ENCODE data around the gene SMIM45.

DNA sequence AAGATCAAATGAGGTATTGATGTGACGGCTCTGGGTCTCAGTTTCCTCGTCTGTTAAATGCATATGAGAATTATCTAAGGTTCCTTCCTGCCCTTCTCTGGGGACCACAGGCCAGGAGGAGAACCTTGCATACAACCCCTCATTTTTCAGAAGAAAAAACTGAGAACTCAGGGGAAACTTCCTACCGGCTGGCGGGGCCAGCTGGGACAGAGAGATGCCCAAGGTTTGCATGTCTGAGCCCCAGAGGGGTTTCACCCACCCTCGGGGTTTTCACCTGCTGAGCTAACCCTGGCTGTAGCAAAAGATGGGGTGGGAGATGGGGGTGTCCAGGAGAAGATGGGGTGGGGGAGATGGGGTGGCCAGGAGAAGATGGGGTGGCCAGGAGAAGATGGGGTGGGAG, 29.6 kb upstream of the SMIM45 start:
- TF ChIP-seq CTCF (IDR thresholded peaks at IDR 0.05; ENCODE audit: borderline replicate concordance, extremely low read depth, low read length, poor library complexity, severe bottlenecking) (no peak), EZH2 (IDR thresholded peaks at IDR 0.05; ENCODE audit: borderline replicate concordance, low read depth, low read length, severe bottlenecking) (no peak)

All from DND-41 (cell line).